Retinal pigment epithelial cell (primary cell): Measurements from ENCODE around the gene HYLS1.

Source experiments
- DNase-seq: peaks from one replicate; pipeline ENCODE4 v3.0.0-alpha.2; 2010; ENCODE audit warnings: low read depth
- H3K4me3 ChIP-seq: 2 replicates; pipeline ENCODE4 v1.5.1; 2011; ENCODE audit warnings: mild to moderate bottlenecking, low read length, control low read depth, moderate library complexity
- CTCF ChIP-seq: conservative IDR thresholded peaks from 2 replicates; pipeline ENCODE4 v1.5.1; 2011; ENCODE audit warnings: low read depth, low read length, control low read depth, inconsistent platforms

HYLS1 gene

GRCh38 chr11:125950178-125950490 is 62.7 kb downstream of the HYLS1 start:
- DNase-seq = no peak
- no peak overlapping the region for H3K4me3 ChIP-seq
- TF ChIP-seq CTCF = no peak
